ENCODE results near the gene KRTAP10-7. TPM values are rescaled to one million over a fixed set of nuclear protein-coding genes. Genes with fewer than 3 reads are reported as not detected.

Gene KRTAP10-7, protein sequence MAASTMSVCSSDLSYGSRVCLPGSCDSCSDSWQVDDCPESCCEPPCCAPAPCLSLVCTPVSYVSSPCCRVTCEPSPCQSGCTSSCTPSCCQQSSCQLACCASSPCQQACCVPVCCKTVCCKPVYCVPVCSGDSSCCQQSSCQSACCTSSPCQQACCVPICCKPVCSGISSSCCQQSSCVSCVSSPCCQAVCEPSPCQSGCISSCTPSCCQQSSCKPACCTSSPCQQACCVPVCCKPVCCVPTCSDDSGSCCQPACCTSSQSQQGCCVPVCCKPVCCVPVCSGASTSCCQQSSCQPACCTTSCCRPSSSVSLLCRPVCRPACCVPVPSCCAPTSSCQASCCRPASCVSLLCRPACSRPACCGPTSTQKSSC
- not detected in 2 replicates for total RNA-seq

DNA sequence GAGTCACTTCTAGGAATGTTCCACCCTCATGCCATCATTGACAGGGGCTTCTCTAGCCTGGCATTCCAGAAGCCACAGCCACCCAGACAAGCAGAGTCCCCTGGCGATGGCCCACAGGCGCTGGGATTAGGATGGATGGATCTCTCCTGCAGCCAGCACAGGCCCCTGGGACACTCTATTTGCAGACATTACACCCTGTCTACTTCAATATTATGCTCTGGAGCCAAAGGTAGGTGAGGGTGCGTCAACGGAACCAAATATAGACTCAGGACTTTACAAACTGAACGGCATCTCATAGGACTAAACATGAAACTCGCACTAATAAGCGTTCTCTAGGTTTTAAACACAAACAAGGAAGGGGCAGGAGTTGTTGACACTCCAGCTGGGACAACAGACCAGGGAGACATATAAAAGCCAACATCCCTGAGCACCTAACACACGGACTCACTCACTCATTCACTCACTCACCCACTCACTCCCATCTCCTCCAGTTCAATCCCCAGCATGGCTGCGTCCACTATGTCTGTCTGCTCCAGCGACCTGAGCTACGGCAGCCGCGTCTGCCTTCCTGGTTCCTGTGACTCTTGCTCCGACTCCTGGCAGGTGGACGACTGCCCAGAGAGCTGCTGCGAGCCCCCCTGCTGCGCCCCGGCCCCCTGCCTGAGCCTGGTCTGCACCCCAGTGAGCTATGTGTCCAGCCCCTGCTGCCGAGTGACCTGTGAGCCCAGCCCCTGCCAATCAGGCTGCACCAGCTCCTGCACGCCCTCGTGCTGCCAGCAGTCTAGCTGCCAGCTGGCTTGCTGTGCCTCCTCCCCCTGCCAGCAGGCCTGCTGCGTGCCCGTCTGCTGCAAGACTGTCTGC, at the start of gene KRTAP10-7:
Gene KRTAP10-7 (plus strand): TSS at position 480 of the 861 bp plus-strand sequence. CDS start 25 bp downstream, at position 505.

DNA sequence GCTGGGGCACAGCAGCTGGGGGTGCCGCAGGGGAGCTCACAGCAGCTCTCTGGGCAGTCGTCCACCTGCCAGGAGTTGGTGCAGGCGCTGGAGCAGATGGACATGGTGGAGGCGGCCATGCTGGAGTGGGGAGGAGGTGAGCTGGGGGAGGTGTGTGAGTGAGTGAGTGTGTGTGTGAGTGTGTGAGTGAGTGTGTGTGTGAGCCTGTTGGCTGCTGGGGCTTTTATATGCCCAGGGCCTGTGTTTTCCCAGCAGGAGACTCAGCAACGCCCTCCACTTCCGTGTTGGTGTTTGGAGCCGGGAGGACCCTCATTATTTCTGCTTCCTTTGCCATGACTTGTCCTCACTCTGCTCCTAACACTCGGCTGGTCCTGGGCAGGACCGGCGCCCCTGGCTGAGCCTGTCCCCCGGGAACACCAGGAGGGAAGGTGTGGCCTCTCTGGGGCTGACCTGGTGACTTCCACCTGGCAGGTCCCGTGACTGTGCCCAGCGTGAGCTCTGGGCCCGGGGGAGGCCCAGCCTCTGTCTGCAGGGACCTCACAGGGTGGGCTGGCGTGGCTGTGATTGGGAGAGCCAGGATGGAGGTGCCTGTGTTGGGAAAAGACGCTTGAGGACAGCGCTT, 48.9 kb upstream of the KRTAP10-7 start, which contains the start of gene KRTAP10-2:
Gene KRTAP10-2 (minus strand): TSS at position 166 of the 622 bp plus-strand sequence. CDS start 47 bp downstream, at position 119.

DNA sequence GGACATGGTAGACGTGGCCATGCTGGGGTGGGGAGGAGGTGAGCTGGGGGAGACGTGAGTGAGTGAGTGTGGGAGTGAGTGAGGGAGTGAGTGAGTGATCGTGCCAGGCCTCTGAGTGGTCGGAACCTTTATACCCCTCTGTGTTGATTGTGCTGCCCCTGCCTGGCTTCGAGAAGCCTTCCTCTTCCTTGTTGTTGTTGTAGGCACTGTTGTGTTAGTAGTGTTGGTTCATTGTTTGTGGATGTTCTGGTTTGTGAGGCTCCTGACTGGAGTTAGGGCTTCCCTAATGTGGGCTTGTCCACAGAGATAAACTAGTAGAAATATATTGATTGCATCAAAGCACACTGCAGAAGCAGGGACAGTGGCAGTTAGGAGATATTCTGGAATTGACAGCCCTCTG, 41.7 kb upstream of the KRTAP10-7 start, which contains the start of gene KRTAP10-3:
Gene KRTAP10-3 (minus strand): TSS at position 101 of the 400 bp plus-strand sequence. CDS start 80 bp downstream, at position 21.

DNA sequence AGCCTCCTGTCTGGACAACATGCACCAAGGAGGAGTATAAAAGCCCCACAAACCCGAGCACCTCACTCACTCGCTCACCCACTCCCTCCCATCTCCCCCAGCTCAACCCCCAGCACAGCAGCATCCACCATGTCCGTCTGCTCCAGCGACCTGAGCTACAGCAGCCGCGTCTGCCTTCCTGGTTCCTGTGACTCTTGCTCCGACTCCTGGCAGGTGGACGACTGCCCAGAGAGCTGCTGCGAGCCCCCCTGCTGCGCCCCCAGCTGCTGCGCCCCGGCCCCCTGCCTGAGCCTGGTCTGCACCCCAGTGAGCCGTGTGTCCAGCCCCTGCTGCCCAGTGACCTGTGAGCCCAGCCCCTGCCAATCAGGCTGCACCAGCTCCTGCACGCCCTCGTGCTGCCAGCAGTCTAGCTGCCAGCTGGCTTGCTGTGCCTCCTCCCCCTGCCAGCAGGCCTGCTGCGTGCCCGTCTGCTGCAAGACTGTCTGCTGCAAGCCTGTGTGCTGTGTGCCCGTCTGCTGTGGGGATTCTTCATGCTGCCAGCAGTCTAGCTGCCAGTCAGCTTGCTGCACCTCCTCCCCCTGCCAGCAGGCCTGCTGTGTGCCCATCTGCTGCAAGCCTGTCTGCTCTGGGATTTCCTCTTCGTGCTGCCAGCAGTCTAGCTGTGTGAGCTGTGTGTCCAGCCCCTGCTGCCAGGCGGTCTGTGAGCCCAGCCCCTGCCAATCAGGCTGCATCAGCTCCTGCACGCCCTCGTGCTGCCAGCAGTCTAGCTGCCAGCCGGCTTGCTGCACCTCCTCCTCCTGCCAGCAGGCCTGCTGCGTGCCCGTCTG, 26.6 kb upstream of the KRTAP10-7 start, which contains the start of gene KRTAP10-4:
Gene KRTAP10-4 (plus strand): TSS at position 100 of the 827 bp plus-strand sequence. CDS start 30 bp downstream, at position 130.

DNA sequence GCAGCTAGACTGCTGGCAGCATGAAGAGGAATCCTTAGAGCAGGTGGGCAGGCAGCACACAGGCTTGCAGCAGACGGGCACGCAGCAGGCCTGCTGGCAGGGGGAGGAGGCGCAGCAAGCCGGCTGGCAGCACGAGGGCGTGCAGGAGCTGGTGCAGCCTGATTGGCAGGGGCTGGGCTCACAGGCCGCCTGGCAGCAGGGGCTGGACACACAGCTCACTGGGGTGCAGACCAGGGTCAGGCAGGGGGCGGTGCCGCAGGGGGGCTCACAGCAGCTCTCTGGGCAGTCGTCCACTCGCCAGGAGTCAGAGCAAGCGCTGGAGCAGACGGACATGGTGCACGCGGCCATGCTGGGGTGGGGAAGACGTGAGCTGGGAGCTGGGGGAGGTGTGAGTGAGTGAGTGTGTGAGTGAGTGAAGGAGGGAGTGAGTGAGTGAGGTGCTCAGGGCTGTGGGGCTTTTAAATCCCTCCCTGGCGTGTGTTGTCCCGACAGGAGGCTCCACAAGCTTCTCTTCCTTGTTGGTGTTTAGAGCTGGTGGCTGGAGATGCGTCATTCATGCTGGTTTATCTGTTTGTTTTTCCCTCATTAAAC, 20.1 kb upstream of the KRTAP10-7 start, which contains the start of gene KRTAP10-5:
Gene KRTAP10-5 (minus strand): TSS at position 374 of the 591 bp plus-strand sequence. CDS start 26 bp downstream, at position 348.

DNA sequence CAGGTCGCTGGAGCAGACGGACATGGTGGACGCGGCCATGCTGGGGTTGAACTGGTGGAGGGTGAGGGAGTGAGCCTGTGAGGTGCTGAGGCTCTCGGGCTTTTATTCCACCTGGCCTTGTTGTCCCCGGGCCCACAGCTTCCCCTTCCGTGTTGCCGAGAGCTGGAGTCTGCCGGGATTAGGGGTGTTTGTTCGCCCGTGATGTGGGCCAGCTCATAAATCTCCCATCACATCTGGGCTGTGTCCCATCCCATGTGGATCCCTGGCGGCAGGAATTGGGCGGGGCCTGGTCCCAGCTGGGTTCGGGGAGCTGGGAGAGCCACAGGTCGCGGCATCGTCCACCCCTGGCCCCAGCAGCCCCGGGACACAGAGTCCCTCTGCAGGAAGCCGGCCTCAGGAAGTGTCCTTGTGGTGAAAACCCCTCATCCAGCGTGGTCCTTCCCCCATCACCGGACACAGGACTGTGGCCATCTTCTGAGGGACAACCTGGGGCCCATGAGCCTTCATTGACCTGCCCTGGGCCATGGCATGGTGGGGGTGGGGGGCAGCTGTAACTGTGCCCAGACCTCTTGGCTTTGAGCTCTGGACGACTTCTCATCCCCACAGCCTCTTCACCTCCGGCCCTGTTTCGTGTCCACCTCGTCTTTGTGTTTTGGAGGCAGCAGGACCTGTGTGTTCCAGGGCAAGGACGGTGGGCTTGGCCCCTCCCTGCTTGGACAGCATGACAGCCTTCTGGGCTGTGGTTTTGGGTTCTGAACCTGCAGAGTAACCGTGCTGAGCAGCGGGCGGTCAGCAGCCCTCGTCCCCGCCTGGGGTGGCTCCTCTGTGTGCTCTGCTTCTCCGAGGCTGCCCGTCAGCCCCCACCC, 7.7 kb upstream of the KRTAP10-7 start, which contains the start of gene KRTAP10-6:
Gene KRTAP10-6 (minus strand): TSS at position 60 of the 866 bp plus-strand sequence. CDS start 21 bp downstream, at position 39.

DNA sequence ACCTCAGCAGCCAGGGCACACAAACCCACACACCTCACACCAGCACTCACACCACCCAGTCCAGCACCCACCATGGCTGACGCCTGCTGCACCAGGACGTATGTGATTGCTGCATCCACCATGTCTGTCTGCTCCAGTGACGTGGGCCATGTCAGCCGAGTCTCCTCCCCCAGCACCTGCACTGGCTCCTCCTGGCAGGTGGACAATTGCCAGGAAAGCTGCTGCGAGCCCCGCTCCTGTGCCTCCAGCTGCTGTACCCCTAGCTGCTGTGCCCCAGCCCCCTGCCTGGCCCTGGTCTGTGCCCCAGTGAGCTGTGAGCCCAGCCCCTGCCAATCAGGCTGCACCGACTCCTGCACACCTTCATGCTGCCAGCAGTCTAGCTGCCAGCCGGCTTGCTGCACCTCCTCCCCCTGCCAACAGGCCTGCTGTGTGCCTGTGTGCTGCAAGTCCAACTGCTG, 11.7 kb downstream of the KRTAP10-7 start, which contains the start of gene KRTAP10-8:
Gene KRTAP10-8 (plus strand): TSS at position 51 of the 458 bp plus-strand sequence. CDS start 22 bp downstream, at position 73.

DNA sequence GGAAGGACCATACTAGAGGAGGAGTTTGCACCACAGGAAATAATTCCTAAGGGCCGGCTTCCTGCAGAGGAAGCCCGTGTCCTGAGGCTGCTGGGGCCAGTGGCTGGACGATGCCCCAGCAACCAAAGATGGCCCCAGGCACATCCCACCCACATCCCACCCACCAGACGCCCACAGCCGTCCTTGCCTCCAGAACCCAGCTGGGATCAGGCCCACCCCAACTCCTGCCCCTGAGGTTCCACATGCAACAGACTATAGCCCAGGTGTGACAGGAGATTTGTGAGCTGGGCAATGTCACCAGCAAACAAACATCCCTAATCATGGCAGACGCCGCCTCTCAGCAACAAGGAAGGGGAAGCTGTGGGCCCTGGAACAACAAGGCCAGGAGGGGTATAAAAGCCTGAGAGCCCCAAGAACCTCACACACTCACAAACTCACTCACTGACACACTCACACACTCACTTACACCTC, 26.3 kb downstream of the KRTAP10-7 start, which contains the start of gene KRTAP10-9:
Gene KRTAP10-9 (plus strand): TSS at position 421 of the 471 bp plus-strand sequence. CDS start 79 bp downstream, outside the sequence.

DNA sequence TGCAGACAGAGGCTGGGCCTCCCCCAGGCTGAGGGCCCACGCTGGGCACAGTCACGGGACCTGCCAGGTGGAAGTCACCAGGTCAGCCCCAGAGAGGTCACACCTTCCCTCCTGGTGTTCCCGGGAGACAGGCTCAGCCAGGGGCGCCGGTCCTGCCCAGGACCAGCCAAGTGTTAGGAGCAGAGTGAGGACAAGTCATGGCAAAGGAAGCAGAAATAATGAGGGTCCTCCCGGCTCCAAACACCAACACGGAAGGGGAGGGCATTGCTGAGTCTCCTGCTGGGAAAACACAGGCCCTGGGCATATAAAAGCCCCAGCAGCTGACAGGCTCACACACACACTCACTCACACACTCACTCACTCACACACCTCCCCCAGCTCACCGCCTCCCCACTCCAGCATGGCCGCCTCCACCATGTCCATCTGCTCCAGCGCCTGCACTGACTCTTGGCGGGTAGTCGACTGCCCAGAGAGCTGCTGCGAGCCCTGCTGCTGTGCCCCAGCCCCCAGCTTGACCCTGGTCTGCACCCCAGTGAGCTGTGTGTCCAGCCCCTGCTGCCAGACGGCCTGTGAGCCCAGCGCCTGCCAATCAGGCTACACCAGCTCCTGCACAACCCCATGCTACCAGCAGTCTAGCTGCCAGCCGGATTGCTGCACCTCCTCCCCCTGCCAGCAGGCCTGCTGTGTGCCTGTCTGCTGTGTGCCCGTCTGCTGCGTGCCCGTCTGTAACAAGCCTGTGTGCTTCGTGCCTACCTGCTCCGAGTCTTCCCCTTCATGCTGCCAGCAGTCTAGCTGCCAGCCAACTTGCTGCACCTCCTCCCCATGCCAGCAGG, 36.8 kb downstream of the KRTAP10-7 start, which contains the start of gene KRTAP10-10:
Gene KRTAP10-10 (plus strand): TSS at position 339 of the 833 bp plus-strand sequence. CDS start 62 bp downstream, at position 401.

DNA sequence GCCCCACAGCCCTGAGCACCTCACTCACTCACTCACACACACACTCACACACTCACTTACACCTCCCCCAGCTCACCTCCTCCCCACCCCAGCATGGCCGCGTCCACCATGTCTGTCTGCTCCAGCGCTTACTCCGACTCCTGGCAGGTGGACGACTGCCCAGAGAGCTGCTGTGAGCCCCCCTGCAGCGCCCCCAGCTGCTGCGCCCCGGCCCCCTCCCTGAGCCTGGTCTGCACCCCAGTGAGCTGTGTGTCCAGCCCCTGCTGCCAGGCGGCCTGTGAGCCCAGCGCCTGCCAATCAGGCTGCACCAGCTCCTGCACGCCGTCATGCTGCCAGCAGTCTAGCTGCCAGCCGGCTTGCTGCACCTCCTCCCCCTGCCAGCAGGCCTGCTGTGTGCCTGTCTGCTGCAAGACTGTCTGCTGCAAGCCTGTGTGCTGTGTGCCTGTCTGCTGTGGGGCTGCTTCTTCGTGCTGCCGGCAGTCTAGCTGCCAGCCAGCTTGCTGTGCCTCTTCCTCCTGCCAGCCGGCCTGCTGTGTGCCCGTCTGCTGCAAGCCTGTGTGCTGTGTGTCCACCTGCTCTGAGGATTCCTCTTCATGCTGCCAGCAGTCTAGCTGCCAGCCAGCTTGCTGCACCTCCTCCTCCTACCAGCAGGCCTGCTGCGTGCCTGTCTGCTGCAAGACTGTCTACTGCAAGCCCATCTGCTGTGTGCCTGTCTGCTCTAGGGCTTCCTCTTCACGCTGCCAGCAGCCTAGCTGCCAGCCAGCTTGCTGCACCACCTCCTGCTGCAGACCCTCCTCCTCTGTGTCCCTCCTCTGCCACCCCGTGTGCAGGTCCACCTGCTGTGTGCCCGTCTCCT, 46.2 kb downstream of the KRTAP10-7 start, which contains the start of gene KRTAP10-11:
Gene KRTAP10-11 (plus strand): TSS at position 49 of the 856 bp plus-strand sequence. CDS start 45 bp downstream, at position 94.

Other genes with a start within 250 kb of the KRTAP10-7 start
- gene TRPM2, start 247.0 kb upstream of the KRTAP10-7 start, total RNA-seq = not detected in 2 replicates
- gene LRRC3, start 145.1 kb upstream of the KRTAP10-7 start, total RNA-seq = 1.3 and 1.5 TPM in 2 replicates
- gene KRTAP10-1, start 60.4 kb upstream of the KRTAP10-7 start, total RNA-seq = not detected in 2 replicates
- gene KRTAP10-2, start 49.1 kb upstream of the KRTAP10-7 start, total RNA-seq = not detected in 2 replicates
- not detected in 2 replicates for gene KRTAP10-3, start 41.8 kb upstream of the KRTAP10-7 start, total RNA-seq
- not detected in 2 replicates for gene KRTAP10-4, start 26.9 kb upstream of the KRTAP10-7 start, total RNA-seq
- gene KRTAP10-5, start 20.0 kb upstream of the KRTAP10-7 start, total RNA-seq = not detected in 2 replicates
- gene KRTAP10-6, start 8.1 kb upstream of the KRTAP10-7 start, total RNA-seq = not detected in 2 replicates
- not detected in 2 replicates for gene KRTAP10-8, start 11.5 kb downstream of the KRTAP10-7 start, total RNA-seq
- not detected in 2 replicates for gene KRTAP10-9, start 26.5 kb downstream of the KRTAP10-7 start, total RNA-seq
- gene KRTAP10-10, start 36.8 kb downstream of the KRTAP10-7 start, total RNA-seq = not detected in 2 replicates
- not detected in 2 replicates for gene KRTAP10-11, start 45.8 kb downstream of the KRTAP10-7 start, total RNA-seq
- gene KRTAP12-4, start 54.1 kb downstream of the KRTAP10-7 start, total RNA-seq = not detected in 2 replicates
- not detected in 2 replicates for gene KRTAP12-3, start 57.3 kb downstream of the KRTAP10-7 start, total RNA-seq
- gene KRTAP12-2, start 66.3 kb downstream of the KRTAP10-7 start, total RNA-seq = not detected in 2 replicates
- not detected in 2 replicates for gene KRTAP12-1, start 81.6 kb downstream of the KRTAP10-7 start, total RNA-seq
- not detected in 2 replicates for gene KRTAP10-12, start 96.6 kb downstream of the KRTAP10-7 start, total RNA-seq
- gene TSPEAR, start 111.0 kb downstream of the KRTAP10-7 start, total RNA-seq = not detected in 2 replicates
- gene UBE2G2, start 201.2 kb downstream of the KRTAP10-7 start, total RNA-seq = 32.4 and 34.8 TPM in 2 replicates
- gene SUMO3, start 217.5 kb downstream of the KRTAP10-7 start, total RNA-seq = 84.1 and 90.5 TPM in 2 replicates

Measured in bronchus fibroblast of lung (primary cell).